Body of pancreas (tissue), 4 donors: ENCODE measurements around the gene BCAT1.

Experiments used
- CTCF ChIP-seq, 7 experiments: fragments of 450-650 bp in 4 of 7; fragments of 200-600 bp in 3 of 7; sonication (generic) in 3 of 7; IDR thresholded peaks; one replicate each; pipeline ENCODE4 v1.5.1; 2016 to 2019; ENCODE audit warnings: antibody characterized with exemption in 7 of 7
- POLR2A ChIP-seq, 3 donors: fragments of 450-650 bp; IDR thresholded peaks; one replicate each; pipeline ENCODE4 v1.6.1; 2016; ENCODE audit warnings: antibody characterized with exemption in 3 of 3, mild to moderate bottlenecking in 2 of 3

- no peak for TF ChIP-seq CTCF (IDR thresholded peaks at IDR 0.05)
- no peak for TF ChIP-seq POLR2A (IDR thresholded peaks at IDR 0.05)
Measured at GRCh38 chr12:24860546-24860945, 88.4 kb downstream of the BCAT1 start.
